ENCODE results near the gene C1orf198.

Gene C1orf198

GRCh38 chr1:230833511-230833910 is 34.8 kb downstream of the C1orf198 start:
- DNase-seq (ENCODE audit: low read depth): no peak

GRCh38 chr1:230832476-230832875 is 35.8 kb downstream of the C1orf198 start:
- no peak for DNase-seq (ENCODE audit: low read depth)

GRCh38 chr1:230831771-230832170 is 36.5 kb downstream of the C1orf198 start:
- DNase-seq (ENCODE audit: low read depth): no peak

- no peak for DNase-seq (ENCODE audit: low read depth)
Measured at GRCh38 chr1:230828421-230828820, 39.9 kb downstream of the C1orf198 start.

- DNase-seq (ENCODE audit: low read depth): no peak
Measured at GRCh38 chr1:230827801-230828200, 40.5 kb downstream of the C1orf198 start.

- no peak for DNase-seq (ENCODE audit: low read depth)
Measured at GRCh38 chr1:230827081-230827681, 41.1 kb downstream of the C1orf198 start.

GRCh38 chr1:230826166-230826875 is 42.0 kb downstream of the C1orf198 start:
- no peak for DNase-seq (ENCODE audit: low read depth)

- DNase-seq (ENCODE audit: low read depth): no peak
Measured at GRCh38 chr1:230825761-230826160, 42.6 kb downstream of the C1orf198 start.

- peak; percentile 19 for DNase-seq (ENCODE audit: low read depth)
Measured at GRCh38 chr1:230824919-230825721, 43.2 kb downstream of the C1orf198 start.

- DNase-seq (ENCODE audit: low read depth): no peak
Measured at GRCh38 chr1:230824551-230824918, 43.8 kb downstream of the C1orf198 start.

- no peak for DNase-seq (ENCODE audit: low read depth)
Measured at GRCh38 chr1:230823931-230824381, 44.4 kb downstream of the C1orf198 start.

- no peak for DNase-seq (ENCODE audit: low read depth)
Measured at GRCh38 chr1:230823426-230823825, 44.9 kb downstream of the C1orf198 start.

- DNase-seq (ENCODE audit: low read depth): no peak
Measured at GRCh38 chr1:230822092-230822581, 46.2 kb downstream of the C1orf198 start.

- no peak for DNase-seq (ENCODE audit: low read depth)
Measured at GRCh38 chr1:230821346-230821745, 47.0 kb downstream of the C1orf198 start.

GRCh38 chr1:230820568-230820967 is 47.8 kb downstream of the C1orf198 start:
- no peak for DNase-seq (ENCODE audit: low read depth)

- no peak for DNase-seq (ENCODE audit: low read depth)
Measured at GRCh38 chr1:230819976-230820375, 48.3 kb downstream of the C1orf198 start.

GRCh38 chr1:230818901-230819300 is 49.4 kb downstream of the C1orf198 start:
- DNase-seq (ENCODE audit: low read depth): no peak

- DNase-seq (ENCODE audit: low read depth): no peak
Measured at GRCh38 chr1:230818367-230818766, 50.0 kb downstream of the C1orf198 start.

GRCh38 chr1:230816018-230816417 is 52.3 kb downstream of the C1orf198 start:
- no peak for DNase-seq (ENCODE audit: low read depth)

GRCh38 chr1:230814949-230815692 is 53.2 kb downstream of the C1orf198 start:
- no peak for DNase-seq (ENCODE audit: low read depth)

GRCh38 chr1:230812568-230812967 is 55.8 kb downstream of the C1orf198 start:
- DNase-seq (ENCODE audit: low read depth): no peak
